ENCODE measurements around the gene RAPGEF5. TPM values are rescaled to one million over a fixed set of nuclear protein-coding genes. Genes with fewer than 3 reads are reported as not detected.

RAPGEF5 gene
- total and polyA plus RNA-seq, 2 experiments from 2014 or later: 0.11 to 0.86 TPM

DNA sequence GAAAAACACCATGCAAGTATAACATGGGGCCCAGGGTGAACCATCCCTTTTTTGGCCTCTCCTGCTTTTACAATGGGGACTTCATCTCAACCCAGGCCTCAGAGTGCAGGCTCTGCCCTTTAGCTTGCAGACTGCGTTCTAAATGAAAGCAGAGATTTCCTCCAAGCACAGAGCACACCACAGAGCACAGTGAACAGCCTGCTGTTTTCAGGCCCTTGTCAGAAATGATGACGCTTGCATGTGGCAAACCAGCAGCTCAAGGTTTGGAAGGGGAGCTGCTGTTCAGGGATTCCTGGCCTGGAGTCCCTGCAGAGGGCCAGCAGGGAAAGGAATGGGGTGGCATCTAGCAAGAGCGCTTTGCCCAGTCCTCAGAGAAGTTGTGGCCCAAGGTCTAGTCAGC, 243.9 kb downstream of the RAPGEF5 start:
- Histone ChIP-seq H3K4me2 (ENCODE audit: unreplicated experiment) (no peak overlapping the region), H3K4me3 (no peak overlapping the region), H3K79me2 (ENCODE audit: insufficient read depth) (no peaks in the 10 kb centered on the region), H3K9me3 (ENCODE audit: low read depth) (no peaks in the 10 kb centered on the region), H4K20me1 (ENCODE audit: insufficient read depth) (no peaks in the 10 kb centered on the region), H2AFZ (no peak overlapping the region), H3K27me3 (replicated peaks; ENCODE audit: insufficient read depth) (no peaks in the 10 kb centered on the region), H3K9ac (no peak overlapping the region), H3K9me2 (ENCODE audit: insufficient read depth) (no peaks in the 10 kb centered on the region), H3K4me1 (ENCODE audit: insufficient read depth) (no peaks in the 10 kb centered on the region), H3K36me3 (ENCODE audit: low read depth) (no peaks in the 10 kb centered on the region), H3K27ac (no peak overlapping the region), H3F3A (ENCODE audit: insufficient read depth) (no peaks in the 10 kb centered on the region)
- TF ChIP-seq EZH2 (IDR thresholded peaks at IDR 0.05; ENCODE audit: insufficient read depth, poor library complexity, severe bottlenecking) (no peak), EZH2phosphoT487 (IDR thresholded peaks at IDR 0.05; ENCODE audit: insufficient read depth, low read depth) (no peak)
- in situ Hi-C loops (cut with MboI): loop anchor here (25.0 kb wide), 1 partner anchor 174 kb away; no protein-coding TSS in a partner anchor
- no peak for DNase-seq
- 78 to 96% methylated on average over 3 of the region's 3 CpGs for WGBS, 2 experiments (ENCODE audit: low coverage in 1 of 2, low lambda C conversion rate in 2 of 2, missing lambda C conversion rate in 2 of 2)

DNA sequence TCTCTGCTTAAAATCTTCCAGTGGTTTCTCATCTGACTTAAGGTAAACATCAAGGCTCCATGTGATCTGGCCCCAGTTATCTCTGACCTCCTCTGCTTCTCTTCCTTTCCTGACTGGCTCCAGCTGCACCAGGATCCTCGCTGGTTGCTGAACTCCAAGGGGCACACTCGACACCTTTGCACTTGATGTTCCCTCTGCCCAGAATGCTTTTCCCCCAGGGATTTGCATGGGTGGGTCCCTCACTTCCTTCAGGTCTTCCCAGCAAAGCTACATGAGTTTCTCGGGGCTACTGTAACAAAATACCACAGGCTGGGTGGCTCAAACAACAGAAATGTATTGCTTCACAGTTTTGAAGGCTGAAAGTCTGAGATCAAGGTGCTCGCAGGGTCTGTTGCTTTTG, 245.3 kb downstream of the RAPGEF5 start:
- 90 to 92% methylated on average over 4 of the region's 4 CpGs for WGBS, 2 experiments (ENCODE audit: low coverage in 1 of 2, low lambda C conversion rate in 2 of 2, missing lambda C conversion rate in 2 of 2)
- no peaks in the 10 kb centered on the region for H3F3A ChIP-seq (ENCODE audit: insufficient read depth)
- in situ Hi-C loops (cut with MboI): loop anchor here (25.0 kb wide), 1 partner anchor 176 kb away; no protein-coding TSS in a partner anchor

DNA sequence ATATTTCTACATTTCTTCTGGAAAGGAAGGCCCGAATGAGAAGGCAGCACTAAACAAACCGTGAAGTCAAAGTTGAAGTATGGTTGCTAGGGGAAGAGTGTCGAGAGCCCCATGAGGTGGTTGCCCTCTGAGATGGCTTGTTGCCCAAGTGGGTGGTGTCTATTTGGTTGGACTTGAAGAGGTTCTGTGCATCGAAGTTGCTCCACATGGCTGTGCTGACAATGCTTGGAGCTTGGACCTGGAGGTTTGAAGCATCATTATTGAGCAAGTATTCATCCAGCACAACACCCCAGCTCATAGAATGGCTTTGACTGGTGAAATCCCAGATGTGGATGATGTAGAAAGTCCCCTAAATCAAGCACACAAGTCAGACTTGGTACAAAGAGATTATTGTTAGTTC, 246.1 kb downstream of the RAPGEF5 start:
- TF ChIP-seq EZH2 (IDR thresholded peaks at IDR 0.05; ENCODE audit: insufficient read depth, poor library complexity, severe bottlenecking) (no peak), EZH2phosphoT487 (IDR thresholded peaks at IDR 0.05; ENCODE audit: insufficient read depth, low read depth) (no peak)
- DNase-seq: no peak
- Histone ChIP-seq H3K27me3 (replicated peaks; ENCODE audit: insufficient read depth) (no peaks in the 10 kb centered on the region), H3K4me1 (ENCODE audit: insufficient read depth) (no peaks in the 10 kb centered on the region), H2AFZ (0 out of 2 replicates have a peak overlapping the region, but pooled peaks have one; percentile 15), H3K4me3 (no peak overlapping the region), H4K20me1 (ENCODE audit: insufficient read depth) (no peaks in the 10 kb centered on the region), H3K9me2 (ENCODE audit: insufficient read depth) (no peaks in the 10 kb centered on the region), H3F3A (ENCODE audit: insufficient read depth) (no peaks in the 10 kb centered on the region), H3K36me3 (ENCODE audit: low read depth) (no peaks in the 10 kb centered on the region), H3K9ac (no peak overlapping the region), H3K79me2 (ENCODE audit: insufficient read depth) (no peaks in the 10 kb centered on the region), H3K9me3 (ENCODE audit: low read depth) (no peaks in the 10 kb centered on the region), H3K4me2 (ENCODE audit: unreplicated experiment) (no peak overlapping the region), H3K27ac (no peak overlapping the region)
- 71 to 75% methylated on average over 4 of the region's 4 CpGs for WGBS, 2 experiments (ENCODE audit: low coverage in 1 of 2, low lambda C conversion rate in 2 of 2, missing lambda C conversion rate in 2 of 2)
- in situ Hi-C loops (cut with MboI): loop anchor here (25.0 kb wide), 1 partner anchor 176 kb away; no protein-coding TSS in a partner anchor

More for the DNA sequence above, 245.3 kb downstream of the RAPGEF5 start:
- Histone ChIP-seq H3K9me2 (ENCODE audit: insufficient read depth) (no peaks in the 10 kb centered on the region), H3K27me3 (replicated peaks; ENCODE audit: insufficient read depth) (no peaks in the 10 kb centered on the region), H3K4me2 (ENCODE audit: unreplicated experiment) (no peak overlapping the region), H2AFZ (no peak overlapping the region), H3K4me3 (no peak overlapping the region), H3K9ac (no peak overlapping the region), H3K9me3 (ENCODE audit: low read depth) (no peaks in the 10 kb centered on the region), H4K20me1 (ENCODE audit: insufficient read depth) (no peaks in the 10 kb centered on the region), H3K79me2 (ENCODE audit: insufficient read depth) (no peaks in the 10 kb centered on the region), H3K27ac (no peak overlapping the region), H3K36me3 (ENCODE audit: low read depth) (no peaks in the 10 kb centered on the region), H3K4me1 (ENCODE audit: insufficient read depth) (no peaks in the 10 kb centered on the region)
- no peak for TF ChIP-seq EZH2phosphoT487 (IDR thresholded peaks at IDR 0.05; ENCODE audit: insufficient read depth, low read depth)
- TF ChIP-seq EZH2 (IDR thresholded peaks at IDR 0.05; ENCODE audit: insufficient read depth, poor library complexity, severe bottlenecking): no peak
- no peak for DNase-seq

DNA sequence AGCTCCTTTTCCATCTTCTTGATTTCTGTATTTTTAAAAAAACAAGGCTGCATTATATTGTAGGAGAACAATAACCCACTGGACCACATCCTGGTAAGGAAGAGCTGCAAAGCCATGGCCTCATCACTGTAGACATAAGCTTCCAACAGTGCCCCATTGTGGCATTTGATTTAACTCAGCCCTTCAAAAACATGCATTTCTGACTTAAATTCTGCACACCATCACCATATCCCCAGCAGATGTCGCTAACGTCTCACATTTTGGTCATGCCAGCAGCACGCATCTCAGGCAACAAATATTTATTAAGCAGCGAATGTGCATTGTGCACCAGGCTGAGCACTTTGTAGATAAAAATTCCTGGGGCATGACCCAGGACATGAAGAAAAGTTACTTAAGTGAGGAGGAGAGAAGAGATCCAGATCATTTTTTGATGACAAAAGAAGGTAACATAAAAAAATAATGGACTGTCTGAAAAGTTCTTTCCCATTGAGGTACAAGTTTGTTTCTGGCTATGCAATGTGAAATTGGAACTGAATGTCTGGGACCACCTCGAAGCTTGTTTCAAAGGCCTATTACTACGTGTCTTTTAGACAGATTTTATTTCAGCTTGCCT, 246.6 kb downstream of the RAPGEF5 start:
- 3 to 4% methylated on average over 6 of the region's 6 CpGs for WGBS, 2 experiments (ENCODE audit: low coverage in 1 of 2, low lambda C conversion rate in 2 of 2, missing lambda C conversion rate in 2 of 2)
- H3K27ac ChIP-seq: no peak overlapping the region
- no peaks in the 10 kb centered on the region for H3K9me2 ChIP-seq (ENCODE audit: insufficient read depth)
- H3K4me3 ChIP-seq: no peak overlapping the region
- TF ChIP-seq EZH2 (IDR thresholded peaks at IDR 0.05; ENCODE audit: insufficient read depth, poor library complexity, severe bottlenecking) (no peak), EZH2phosphoT487 (IDR thresholded peaks at IDR 0.05; ENCODE audit: insufficient read depth, low read depth) (no peak)
- H3K9me3 ChIP-seq (ENCODE audit: low read depth): no peaks in the 10 kb centered on the region
- in situ Hi-C loops (cut with MboI): loop anchor here (25.0 kb wide), 1 partner anchor 177 kb away; no protein-coding TSS in a partner anchor
- no peaks in the 10 kb centered on the region for H3F3A ChIP-seq (ENCODE audit: insufficient read depth)
- no peak overlapping the region for H3K9ac ChIP-seq
- DNase-seq: peak; percentile 85
- 0 out of 2 replicates have a peak overlapping the region, but pooled peaks have one; percentile 15 for H2AFZ ChIP-seq
- no peaks in the 10 kb centered on the region for H3K36me3 ChIP-seq (ENCODE audit: low read depth)
- H3K79me2 ChIP-seq (ENCODE audit: insufficient read depth): no peaks in the 10 kb centered on the region
- H4K20me1 ChIP-seq (ENCODE audit: insufficient read depth): no peaks in the 10 kb centered on the region
- no peaks in the 10 kb centered on the region for H3K4me1 ChIP-seq (ENCODE audit: insufficient read depth)
- H3K27me3 ChIP-seq (replicated peaks; ENCODE audit: insufficient read depth): no peaks in the 10 kb centered on the region
- H3K4me2 ChIP-seq (ENCODE audit: unreplicated experiment): no peak overlapping the region
